RPMI8226 (cell line): ENCODE data around the gene CX3CL1.
A peak's percentile ranks its signal among the peaks of the same experiment; 100 is the strongest.
"Not testable (repeated sequence)": the region's sequence is repeated elsewhere in the genome, so short reads cannot be mapped to it uniquely, and the experiment has no call there.

Experiments used
- DNase-seq: peaks from one replicate; pipeline ENCODE4 v3.0.0-alpha.2; 2015

Gene CX3CL1

DNA sequence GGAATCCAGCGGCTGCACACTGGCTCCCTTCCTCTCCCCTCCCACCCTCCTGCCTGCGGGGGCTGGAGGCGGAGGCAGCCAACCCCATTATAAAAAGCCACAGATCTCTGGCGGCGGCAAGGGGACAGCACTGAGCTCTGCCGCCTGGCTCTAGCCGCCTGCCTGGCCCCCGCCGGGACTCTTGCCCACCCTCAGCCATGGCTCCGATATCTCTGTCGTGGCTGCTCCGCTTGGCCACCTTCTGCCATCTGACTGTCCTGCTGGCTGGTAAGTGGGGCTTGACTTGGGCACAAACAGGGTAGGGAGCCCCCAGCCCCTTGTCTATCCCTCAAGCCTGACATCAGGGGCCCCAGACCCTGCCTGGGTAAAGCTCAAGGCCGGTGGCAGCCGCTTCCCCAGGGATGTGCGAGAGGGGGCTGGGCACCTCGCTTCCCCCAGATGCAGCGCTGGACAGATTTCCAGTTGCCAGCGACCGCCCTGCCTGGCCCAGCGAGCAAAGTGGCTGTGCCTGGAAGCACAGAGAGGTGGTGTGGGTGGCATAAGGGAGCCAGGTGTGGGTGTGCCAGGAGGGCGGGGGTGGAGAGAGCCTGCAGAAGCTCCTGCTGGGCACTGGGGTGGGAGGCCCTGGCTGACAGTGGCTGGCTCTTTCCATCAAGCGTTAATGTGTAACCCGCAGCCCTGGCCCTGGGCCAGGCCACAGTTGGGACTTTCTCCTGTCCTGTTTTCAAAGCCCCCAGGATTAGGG is at the start of gene CX3CL1:
Gene CX3CL1 (plus strand): TSS at position 119 of the 745 bp plus-strand sequence. CDS start 79 bp downstream, at position 198.
- DNase-seq: peak; percentile 37

DNA sequence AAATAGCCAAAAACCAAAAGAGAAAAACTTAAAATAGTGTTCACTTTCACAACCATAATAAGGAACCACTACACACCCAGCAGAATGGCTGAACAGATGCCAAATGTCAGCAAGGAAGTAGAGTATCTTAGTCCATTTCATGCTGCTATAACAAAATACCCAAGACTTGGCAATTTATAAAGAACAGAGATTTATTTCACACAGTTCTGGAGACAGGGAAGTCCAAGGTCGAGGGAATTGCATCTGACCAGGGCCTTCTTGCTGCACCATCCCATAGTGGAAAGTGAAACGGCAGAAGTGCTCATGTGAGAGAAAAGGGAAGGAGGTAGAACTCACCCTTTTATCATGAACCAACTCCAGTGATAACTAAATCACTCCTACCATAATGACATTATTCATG is 47.5 kb upstream of the CX3CL1 start:
- DNase-seq: peak; percentile 56

GRCh38 chr16:57325458-57325857 is 46.8 kb upstream of the CX3CL1 start:
- no peak for DNase-seq

GRCh38 chr16:57329718-57330327 is 42.5 kb upstream of the CX3CL1 start:
- DNase-seq: no peak

DNA sequence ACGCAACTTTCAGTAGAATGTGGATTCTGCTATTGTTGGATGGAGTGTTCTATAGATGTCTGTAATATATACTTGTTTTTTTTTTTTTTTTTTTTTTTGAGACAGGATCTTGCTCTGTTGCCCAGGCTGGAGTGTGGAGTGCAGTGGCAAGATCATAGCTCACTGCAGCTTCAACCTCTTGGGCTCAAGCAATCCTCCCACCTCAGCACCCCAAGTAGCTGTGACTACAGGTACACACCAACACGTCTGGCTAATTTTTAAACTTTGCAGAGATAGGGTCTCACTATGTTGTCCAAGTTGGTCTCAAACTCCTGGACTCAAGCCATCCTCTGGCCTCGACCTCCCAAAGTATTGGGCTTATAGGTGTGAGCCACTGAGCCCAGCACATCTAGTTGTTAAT is 40.9 kb upstream of the CX3CL1 start:
- no peak for DNase-seq

- no peak for DNase-seq
Observed at GRCh38 chr16:57333402-57333801, 38.9 kb upstream of the CX3CL1 start.

GRCh38 chr16:57335366-57335765 is 36.9 kb upstream of the CX3CL1 start:
- DNase-seq: no peak

GRCh38 chr16:57341062-57341440 is 31.2 kb upstream of the CX3CL1 start:
- no peak for DNase-seq

GRCh38 chr16:57341441-57342303 is 30.6 kb upstream of the CX3CL1 start:
- DNase-seq: peak; percentile 63

- not testable (repeated sequence) for DNase-seq
Observed at GRCh38 chr16:57342606-57343005, 29.7 kb upstream of the CX3CL1 start.

DNA sequence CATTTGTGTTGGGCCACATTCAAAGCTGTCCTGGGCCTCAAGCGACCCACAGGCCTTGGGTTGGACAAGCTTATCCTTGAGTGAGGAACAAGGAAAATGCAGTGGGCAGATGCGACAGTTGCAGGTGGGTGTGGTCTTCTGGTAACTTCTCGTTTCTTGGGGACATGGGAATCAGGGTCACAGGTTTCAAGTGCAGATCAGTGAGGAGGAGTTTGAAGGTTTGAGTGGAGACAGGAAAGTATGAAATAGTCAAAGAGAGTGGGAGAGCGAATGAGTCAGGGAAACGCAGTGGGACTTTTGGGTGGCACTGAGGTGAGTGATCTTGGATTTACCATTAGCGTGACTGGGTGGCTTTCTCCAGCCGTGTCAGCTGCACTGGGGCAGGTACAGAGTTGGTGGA is 29.1 kb upstream of the CX3CL1 start:
- no peak for DNase-seq

- DNase-seq: not testable (repeated sequence)
Observed at GRCh38 chr16:57344094-57344493, 28.2 kb upstream of the CX3CL1 start.

- no peak for DNase-seq
Observed at GRCh38 chr16:57345021-57345420, 27.3 kb upstream of the CX3CL1 start.

GRCh38 chr16:57345666-57346204 is 26.6 kb upstream of the CX3CL1 start:
- no peak for DNase-seq

GRCh38 chr16:57347858-57348257 is 24.4 kb upstream of the CX3CL1 start:
- no peak for DNase-seq

DNA sequence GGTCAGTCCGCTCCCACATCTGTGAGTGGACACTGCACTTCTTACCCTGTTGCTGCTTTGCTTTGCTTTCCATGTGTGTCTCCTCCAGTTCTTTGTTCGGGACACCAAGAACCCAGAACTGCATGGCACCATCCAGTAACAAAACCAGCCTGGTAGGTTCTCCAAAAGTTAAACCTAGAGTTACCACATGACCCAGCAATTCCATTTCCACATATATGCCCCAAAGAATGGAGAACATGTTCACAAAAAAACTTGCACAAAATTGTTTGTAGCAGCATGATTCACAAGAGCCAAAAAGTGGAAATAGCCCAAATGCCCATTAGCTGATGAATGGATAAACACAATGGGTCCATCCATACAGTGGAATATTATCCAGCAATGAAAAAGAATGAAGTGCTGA is 24.0 kb upstream of the CX3CL1 start:
- no peak for DNase-seq

- peak; percentile 75 for DNase-seq
Observed at GRCh38 chr16:57349212-57350031, 22.9 kb upstream of the CX3CL1 start.

DNA sequence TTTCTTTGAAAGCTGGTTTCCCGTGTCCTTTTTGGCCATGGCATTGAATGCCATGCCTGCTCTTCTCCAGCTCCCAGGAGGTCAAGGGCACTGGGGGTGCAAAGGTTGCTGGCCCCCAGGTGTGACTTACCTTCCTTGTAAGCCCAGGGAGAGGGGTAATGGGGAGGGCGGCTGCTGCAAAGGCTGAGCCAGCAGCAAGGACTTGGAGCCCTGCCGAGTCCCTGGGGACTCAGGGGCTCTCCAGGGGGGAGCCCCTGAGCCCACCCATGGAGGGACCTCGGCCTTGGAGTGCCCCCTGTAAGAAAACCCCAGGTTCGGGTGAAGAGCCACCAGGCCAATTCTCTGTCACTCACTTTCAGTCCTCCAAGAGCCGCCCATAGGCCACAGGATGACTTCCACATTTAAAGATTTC is 19.6 kb upstream of the CX3CL1 start:
- no peak for DNase-seq

DNA sequence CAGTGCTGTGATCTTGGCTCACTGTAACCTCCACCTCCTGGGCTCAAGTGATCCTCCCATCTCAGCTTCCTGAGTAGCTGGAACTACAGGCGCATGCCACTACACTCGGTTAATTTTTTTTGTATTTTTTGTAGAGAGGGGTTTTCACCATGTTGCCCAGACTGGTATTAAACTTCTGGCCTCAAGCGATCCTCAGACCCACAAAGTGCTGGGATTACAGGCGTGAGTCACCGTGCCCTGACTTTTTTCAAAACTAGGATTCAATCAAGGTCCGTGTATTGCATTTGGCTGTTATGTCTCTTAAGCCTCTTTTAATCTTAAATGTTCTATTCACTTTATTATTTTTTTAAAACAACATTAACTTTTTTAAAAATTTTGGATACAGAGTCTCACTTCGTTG is 18.0 kb upstream of the CX3CL1 start:
- no peak for DNase-seq

DNA sequence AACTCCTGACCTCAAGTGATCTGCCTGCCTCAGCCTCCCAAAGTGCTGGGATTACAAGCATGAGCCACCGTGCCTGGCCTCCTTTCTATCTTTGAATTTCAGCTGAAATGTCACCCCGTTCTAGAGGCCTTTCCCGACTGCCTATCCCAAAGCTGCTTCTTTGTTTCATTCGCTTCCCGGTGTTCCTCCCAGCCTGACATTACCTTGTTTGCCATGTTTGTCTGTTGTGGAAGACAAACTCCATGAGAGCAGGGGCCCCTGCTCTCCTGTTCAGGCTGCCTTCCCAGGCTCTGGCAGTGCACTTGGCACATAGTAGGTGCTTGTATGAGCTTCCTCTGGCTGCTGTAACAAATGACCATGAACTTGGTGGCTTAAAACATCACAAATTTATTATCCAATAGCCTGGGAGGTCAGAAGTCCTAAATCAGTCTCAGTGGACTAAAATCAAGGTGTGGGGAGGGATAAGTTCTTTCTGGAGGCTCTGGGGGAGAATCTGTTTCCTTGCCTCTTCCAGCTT is 16.3 kb upstream of the CX3CL1 start:
- no peak for DNase-seq

GRCh38 chr16:57356547-57356946 is 15.7 kb upstream of the CX3CL1 start:
- no peak for DNase-seq
